ENCODE data around the gene SLC13A4. TPM values are rescaled to one million over a fixed set of nuclear protein-coding genes. Genes with fewer than 3 reads are reported as not detected.
"Not testable (repeated sequence)": the region's sequence is repeated elsewhere in the genome, so short reads cannot be mapped to it uniquely, and the experiment has no call there.

The SLC13A4 gene, protein sequence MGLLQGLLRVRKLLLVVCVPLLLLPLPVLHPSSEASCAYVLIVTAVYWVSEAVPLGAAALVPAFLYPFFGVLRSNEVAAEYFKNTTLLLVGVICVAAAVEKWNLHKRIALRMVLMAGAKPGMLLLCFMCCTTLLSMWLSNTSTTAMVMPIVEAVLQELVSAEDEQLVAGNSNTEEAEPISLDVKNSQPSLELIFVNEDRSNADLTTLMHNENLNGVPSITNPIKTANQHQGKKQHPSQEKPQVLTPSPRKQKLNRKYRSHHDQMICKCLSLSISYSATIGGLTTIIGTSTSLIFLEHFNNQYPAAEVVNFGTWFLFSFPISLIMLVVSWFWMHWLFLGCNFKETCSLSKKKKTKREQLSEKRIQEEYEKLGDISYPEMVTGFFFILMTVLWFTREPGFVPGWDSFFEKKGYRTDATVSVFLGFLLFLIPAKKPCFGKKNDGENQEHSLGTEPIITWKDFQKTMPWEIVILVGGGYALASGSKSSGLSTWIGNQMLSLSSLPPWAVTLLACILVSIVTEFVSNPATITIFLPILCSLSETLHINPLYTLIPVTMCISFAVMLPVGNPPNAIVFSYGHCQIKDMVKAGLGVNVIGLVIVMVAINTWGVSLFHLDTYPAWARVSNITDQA
- polyA plus RNA-seq (ENCODE audit: insufficient read length): 1.8 TPM

- DNase-seq (ENCODE audit: low read depth): no peak
Observed at GRCh38 chr7:135728136-135728669, at the start of gene SLC13A4. Gene SLC13A4, minus strand, starts transcription at chr7:135728186. Its CDS starts 690 bp downstream, at chr7:135727496.

DNA sequence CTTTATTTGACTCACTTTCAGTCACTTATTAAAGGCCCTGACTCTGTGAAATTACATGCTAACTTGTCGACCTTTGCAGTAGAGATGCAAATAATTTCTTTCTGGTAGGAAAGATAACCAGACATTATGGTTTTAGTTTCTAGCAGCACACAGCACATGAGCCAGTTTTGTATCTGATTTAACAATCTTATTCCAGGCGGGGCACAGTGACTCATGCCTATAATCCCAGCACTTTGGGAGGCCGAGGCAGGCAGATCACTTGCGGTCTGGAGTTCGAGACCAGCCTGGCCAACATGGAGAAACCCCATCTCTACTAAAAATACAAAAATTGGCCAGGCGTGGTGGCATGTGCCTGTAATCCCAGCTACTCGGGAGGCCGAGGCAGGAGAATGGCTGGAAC lies 47.9 kb upstream of the SLC13A4 start:
- not testable (repeated sequence) for DNase-seq (ENCODE audit: low read depth)

DNA sequence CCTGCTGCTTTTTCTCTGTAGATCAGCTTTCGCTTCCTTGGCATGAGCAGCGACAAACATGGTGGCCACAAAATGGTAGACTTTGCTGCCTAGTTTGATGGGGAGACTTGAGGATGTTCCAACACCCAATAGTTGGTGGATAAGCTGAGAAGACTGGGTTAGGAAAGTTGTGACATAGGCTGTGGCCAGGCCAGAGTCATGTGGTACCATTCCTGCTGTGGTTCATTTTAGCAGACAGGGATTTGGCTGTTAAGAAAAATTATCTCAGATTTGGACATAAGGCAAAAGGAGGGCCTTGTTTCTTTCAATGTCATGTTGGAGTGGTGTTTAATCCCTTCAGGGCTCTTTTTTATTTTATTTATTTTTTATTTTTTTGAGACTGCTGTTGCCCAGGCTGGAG lies 47.2 kb upstream of the SLC13A4 start:
- no peak for DNase-seq (ENCODE audit: low read depth)

- DNase-seq (ENCODE audit: low read depth): no peak
Observed at GRCh38 chr7:135774284-135774683, 46.3 kb upstream of the SLC13A4 start.

DNA sequence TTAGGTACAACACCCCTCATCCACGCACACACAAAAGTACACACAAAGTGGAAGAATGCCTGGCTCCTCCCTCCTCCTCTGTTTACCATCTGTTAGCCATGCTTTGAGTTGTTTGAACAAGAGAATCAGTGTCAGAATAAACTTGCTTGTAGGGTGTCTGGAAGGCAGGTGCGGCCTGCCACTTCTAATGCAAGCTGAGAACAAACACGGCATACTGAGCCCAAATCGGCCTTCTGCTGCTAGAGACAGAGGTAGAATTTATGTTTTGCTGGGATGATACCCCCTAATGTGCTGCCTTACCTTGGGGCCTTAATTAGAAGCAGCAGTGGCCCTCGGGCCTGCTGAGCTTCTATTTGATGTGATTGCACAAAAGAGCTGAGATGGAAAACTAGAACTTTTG lies 45.5 kb upstream of the SLC13A4 start:
- no peak for DNase-seq (ENCODE audit: low read depth)

DNA sequence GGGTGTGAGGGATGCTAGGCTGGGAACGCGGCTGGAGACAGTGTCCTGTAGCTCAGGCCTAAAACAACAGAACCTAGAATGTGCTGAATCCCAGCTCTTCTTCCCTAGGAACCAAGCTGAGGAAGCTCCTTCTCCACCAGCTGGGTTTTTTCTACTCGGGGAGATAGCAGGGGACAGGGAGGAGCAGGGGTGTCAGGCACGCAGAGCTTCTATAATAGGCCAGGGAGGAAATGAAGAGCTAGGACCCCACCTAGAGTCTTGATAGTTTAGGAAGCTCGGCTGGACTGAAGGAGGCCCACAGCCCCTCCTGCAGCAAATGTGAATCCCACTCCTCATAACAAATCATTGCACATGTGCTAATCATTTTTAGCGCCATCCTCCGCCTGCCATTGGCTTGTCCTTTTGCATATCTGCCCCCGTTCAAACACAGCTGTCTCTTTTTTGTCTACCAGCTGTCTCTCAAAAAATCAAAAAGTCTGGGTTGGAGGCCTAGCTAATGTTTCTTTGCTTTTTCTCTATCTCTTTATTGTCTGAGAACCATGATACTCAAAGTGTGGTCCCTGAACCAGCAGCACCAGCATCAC lies 44.7 kb upstream of the SLC13A4 start:
- DNase-seq (ENCODE audit: low read depth): no peak

- no peak for DNase-seq (ENCODE audit: low read depth)
Observed at GRCh38 chr7:135771961-135772638, 44.1 kb upstream of the SLC13A4 start.

GRCh38 chr7:135771051-135771450 lies 43.1 kb upstream of the SLC13A4 start:
- DNase-seq (ENCODE audit: low read depth): no peak

DNA sequence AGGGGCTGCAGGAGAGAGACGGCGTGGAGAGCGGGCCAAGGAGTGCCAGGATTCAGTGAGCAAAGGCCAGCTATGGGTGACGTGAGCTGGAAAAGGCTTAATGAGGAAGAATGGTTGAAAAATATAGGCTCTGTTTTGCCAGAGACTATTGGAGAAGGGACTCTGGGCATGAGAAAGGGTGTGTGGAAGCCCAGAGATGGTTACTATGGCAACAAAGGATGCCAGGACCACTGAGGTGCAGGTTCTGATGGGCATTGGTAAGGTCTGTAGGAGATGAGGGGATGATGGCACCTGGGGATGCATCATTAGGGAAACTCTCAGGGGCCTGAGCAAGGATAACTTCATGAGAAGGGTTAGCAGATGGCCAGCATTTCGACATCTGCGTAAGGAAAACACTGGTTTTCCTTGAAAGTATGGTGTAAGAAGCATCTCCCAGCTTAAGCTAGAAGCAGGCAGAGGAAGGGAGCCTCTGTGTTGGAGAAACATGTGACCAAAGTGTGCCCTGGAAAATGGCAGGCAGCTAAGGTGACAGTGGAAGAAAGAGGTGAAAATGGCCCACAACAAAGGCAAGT lies 42.2 kb upstream of the SLC13A4 start:
- no peak for DNase-seq (ENCODE audit: low read depth)

- no peak for DNase-seq (ENCODE audit: low read depth)
Observed at GRCh38 chr7:135769005-135769802, 41.2 kb upstream of the SLC13A4 start.

GRCh38 chr7:135768467-135768866 lies 40.5 kb upstream of the SLC13A4 start:
- DNase-seq (ENCODE audit: low read depth): no peak

DNA sequence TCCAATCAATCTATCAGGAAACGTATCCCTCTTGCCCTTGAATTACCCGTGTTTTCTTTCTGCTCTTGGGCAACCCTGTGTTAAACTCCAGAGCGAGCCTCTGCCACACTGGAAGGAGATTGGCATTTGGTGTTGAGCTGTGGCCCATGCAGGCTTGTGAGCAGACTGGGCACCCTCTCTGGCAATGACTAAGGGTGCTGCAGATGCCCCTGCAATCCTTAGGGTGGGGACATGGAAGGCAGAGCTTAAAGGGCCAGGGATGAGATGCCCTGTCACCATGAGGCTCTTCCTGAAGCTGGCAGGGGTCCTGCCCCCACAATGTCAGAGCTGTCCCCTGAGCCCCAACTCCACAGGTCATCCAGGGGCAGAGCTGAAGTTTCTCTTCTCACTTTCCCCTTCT lies 40.1 kb upstream of the SLC13A4 start:
- no peak for DNase-seq (ENCODE audit: low read depth)

DNA sequence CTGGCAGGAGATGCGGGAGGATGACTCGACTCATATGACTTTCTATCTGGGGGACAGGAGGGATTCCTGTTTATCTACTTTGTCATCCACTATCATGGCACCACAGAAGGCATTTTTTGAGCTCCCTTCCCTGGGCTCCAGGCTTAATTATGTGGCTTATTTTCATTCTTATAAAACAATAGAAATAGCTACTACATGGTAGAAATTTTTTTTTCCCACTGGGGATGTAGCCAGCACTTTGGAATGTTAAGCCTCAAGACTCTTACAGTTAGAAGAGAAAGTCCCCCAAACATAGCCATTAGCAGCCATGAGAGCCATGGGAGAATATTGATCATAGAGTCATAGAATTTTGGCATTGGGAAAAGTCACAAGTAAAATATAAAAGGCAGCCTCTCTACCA lies 35.3 kb upstream of the SLC13A4 start:
- no peak for DNase-seq (ENCODE audit: low read depth)

DNA sequence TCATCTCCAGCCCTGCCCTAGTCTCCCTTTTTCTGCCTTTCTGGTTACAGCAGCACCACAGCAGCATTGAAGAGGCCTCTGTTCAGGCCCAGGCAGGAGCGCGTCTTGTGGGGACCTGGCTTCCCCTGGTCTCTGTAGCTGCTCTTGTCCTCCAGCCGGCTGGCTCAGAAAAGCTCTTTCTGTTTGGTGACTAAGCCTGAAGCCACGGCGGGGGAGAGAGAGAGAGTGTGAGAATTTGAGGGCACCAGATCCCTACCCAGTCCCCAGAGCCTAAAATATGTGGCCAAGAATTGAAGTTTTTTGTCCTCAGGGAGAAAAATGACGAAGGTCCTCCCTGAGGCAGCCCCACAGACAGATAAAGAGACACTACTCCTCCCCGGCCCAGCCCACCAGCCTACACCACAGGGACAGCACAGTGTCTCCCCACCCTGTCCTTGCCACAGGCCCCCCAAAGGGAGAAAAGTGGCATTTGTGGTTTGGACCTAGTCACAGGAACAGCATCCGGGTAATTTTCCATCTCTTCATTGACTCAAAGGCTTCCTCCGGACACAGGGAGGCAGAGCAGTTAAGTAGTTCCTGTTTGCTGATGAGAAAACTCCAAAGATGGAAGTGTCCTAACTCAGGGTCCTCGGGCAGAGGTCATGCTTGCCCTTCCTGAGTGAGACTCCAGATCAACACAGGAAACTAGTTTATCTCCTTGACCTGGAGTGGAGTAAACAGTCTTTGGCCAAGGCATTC lies 33.9 kb upstream of the SLC13A4 start:
- no peak for DNase-seq (ENCODE audit: low read depth)

DNA sequence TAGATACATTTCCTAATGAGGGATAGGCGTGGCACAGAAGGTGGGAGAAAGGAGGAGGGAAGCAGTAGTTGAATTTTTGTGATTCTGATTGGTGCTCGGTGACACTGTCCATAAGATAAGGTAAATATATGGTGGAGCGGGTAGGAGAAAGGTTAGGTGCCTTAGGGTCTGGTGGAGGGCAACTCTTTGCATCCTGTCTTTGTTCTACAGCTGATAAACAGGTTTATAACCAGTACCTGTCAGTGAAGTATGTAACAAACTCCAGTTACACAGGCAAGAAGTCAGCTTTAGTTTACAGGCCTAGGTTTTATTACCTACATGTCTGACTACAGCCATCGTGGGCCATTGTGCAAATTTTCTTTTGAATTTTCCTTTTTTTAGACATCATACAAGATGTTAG lies 31.5 kb upstream of the SLC13A4 start:
- DNase-seq (ENCODE audit: low read depth): no peak

DNA sequence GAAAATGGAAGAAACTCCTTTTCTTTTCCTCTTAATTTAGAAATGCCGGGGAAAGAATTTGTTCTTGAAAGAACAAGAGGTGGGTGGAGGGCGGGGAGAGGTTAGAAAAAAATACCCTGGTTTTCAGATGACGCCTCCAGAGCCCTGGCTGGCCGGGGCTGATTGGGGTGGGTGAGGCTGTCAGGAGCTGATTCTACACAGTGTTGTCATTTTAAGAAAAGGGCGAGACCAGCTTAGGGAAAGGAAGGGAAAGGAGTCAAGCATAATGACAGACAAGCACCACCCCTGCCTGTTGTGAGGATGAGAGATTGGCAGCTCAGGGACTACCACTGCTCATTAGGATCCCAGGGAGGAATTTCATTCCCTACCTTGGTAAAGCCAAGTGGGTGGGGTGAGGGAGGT lies 30.5 kb upstream of the SLC13A4 start:
- no peak for DNase-seq (ENCODE audit: low read depth)

DNA sequence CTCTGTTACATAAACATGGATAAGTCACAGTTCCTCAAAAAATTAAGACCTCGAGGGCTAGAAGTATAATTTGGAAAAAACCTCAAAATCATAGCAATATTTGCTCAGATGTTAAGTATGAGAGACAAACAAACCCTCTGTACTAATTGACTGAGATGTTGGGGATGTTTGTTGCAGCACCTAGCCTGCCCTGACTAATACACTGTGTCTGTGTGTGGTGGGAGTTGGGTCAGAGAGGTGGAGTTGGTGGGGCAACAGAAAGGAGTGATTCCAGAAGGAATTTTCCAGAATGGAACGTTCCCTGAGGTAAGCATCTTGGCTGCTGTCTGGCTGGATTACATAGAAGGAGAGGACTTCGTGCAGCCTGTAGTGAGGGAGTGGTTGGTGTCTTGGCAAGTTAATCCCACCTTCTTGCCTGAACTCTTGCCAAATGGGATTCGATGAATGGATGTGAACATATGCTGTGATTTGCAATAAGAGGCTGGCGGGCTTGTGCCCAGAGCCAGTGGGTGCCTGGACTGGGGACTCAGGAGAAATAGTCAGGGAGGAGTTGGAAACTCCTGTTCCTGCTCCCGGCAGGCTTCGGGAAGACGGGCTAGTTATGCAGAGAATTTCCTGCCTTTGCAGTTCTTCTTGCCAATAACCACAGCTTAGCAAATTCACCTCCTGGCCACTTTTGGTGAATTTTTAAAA lies 29.9 kb upstream of the SLC13A4 start:
- no peak for DNase-seq (ENCODE audit: low read depth)

GRCh38 chr7:135756191-135756590 lies 28.2 kb upstream of the SLC13A4 start:
- no peak for DNase-seq (ENCODE audit: low read depth)

DNA sequence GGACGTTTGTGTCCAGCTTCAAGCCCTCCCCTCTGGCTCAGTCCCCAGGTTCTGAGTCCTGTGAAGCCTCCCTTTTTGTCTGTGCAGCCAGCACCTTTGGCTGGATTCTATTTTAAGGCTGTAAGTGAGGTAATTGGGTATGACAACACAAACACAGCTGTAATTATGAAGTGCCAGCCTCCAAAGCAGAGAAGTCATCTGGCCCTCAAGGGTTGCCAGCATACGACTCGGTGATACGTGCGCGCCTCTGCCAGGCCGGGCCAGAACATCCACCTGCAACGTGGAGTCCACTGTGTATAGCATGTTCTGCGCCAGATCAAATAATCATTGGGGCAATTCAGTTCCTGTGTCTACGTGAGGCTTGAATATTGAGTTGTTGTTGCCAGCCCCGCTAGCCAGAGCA lies 27.4 kb upstream of the SLC13A4 start:
- no peak for DNase-seq (ENCODE audit: low read depth)

All from forelimb muscle (tissue), 1 donor.